HG03342 (cell line): ENCODE results near the gene PSPH.
"Not testable (repeated sequence)": the region's sequence is repeated elsewhere in the genome, so short reads cannot be mapped to it uniquely, and the experiment has no call there.

Experiments used
- ATAC-seq: cut with Tn5 transposase; IDR thresholded peaks from one replicate; pipeline ENCODE4 v1.9.1; 2021; ENCODE audit warnings: mild to moderate bottlenecking, moderate library complexity; ENCODE audit not compliant: unreplicated experiment

The PSPH gene

DNA sequence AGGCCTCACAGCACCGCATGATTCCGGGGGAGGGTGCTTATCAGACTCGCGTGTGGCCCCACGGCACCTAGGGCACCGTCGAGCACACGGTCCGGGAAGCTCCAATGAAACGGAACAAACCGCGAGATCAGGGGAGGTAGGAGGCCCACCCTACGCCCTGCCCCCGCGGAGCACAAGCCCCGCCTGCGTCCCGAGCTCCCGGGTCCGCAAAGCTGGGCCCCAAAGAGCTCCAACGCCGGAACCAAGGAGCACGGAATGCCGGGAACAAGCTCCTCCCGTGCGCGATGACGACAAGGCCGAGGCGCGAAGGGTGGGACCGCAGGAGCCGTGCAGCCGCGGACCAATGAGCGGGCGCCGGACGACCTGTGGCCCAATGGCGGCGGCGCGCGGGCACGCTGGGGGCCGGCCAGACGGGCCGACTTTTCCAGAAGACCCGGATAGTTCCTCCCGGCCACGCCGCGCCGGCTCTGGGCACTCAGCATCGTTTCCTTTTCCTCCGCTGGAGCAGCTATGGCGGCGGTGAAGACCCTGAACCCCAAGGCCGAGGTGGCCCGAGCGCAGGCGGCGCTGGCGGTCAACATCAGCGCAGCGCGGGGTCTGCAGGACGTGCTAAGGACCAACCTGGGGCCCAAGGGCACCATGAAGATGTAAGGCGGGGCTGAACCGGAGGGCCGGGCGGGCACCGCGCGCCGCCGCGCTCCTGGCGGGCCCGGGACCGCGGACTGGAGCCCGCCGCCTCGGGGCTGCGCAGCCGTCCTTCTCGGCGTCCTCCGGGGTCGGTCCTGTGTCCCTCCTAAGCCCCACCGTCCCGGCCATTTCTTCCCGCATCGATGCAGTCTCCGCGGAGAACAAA, at the start of gene PSPH, which contains the start of gene CCT6A:
Gene PSPH, minus strand, starts transcription at position 106 of the 853 bp plus-strand sequence. CDS start 30,232 bp downstream, outside the sequence.
Gene CCT6A, plus strand, starts transcription at position 427 of the 853 bp plus-strand sequence. Its CDS starts 84 bp downstream, at position 511.
- peak; percentile 94 for ATAC-seq

DNA sequence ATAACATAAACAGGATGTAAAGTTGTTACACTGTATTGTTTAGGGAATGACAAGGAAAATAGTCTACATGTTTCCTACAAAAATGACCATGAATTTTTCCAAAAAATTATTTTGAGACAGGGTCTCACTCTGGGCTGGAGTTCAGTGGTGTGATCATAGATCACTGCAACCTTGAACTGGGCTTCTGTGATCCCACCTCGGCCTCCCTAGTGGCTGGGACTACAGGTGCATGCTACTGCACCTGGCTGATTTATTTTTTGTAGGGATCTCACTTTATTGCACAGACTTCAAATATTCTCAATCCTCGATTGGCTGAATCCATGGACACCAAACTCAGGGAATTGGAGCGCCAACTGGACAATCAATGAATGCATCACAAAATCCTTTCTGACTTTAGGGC, 48.4 kb upstream of the PSPH start:
- no peak for ATAC-seq

DNA sequence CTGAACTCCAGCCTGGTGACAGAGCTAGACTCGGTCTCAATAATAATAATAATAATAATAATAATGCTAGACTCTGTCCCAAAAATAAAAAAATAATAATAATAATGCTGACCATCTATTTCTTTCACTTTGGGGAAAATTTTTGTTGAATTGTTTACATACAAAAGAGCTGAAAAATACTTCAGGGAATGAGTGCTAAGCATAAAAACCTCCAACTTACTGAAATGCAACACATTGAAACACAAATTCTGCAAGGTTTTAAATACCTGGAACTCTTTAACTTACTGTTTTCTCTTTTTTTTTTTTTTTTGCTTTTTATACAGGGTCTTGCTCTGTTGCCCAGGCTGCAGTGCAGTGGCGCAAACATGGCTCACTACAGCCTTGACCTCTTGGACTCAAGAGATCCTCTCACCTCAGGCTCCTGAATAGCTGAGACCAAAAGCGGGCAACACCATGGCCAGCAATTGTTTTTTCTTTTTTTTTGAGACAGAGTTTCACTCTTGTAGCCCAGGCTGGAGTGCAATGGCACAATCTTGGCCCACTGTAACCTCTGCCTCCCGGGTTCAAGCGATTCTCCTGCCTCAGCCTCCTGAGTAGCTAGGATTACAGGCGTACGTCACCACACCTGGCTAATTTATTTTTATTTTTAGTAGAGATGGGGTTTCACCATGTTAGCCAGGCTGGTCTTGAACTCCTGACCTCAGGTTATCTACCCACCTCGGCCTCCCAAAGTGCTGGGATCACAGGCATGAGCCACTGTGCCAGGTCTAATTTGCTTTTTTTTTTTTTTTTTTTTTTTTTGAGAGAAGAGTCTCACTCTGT, 47.2 kb upstream of the PSPH start:
- not testable (repeated sequence) for ATAC-seq

DNA sequence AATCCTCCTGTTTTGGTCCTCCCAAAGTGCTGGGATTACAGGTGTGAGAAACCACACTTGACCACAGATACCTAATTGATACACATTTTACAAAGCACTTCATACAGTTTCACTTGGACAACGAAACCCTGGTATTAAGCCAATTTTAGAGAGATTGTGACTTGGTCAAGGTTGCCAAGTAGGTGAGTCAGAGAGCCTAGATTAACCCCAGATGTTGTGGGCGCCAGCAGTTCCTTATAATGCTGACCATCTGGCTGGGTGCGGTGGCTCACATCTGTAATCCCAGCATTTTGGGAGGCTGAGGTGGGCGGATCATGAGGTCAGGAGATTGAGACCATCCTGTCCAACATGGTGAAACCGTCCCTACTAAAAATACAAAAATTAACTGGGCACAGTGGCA, 46.5 kb upstream of the PSPH start:
- ATAC-seq, result no peak

DNA sequence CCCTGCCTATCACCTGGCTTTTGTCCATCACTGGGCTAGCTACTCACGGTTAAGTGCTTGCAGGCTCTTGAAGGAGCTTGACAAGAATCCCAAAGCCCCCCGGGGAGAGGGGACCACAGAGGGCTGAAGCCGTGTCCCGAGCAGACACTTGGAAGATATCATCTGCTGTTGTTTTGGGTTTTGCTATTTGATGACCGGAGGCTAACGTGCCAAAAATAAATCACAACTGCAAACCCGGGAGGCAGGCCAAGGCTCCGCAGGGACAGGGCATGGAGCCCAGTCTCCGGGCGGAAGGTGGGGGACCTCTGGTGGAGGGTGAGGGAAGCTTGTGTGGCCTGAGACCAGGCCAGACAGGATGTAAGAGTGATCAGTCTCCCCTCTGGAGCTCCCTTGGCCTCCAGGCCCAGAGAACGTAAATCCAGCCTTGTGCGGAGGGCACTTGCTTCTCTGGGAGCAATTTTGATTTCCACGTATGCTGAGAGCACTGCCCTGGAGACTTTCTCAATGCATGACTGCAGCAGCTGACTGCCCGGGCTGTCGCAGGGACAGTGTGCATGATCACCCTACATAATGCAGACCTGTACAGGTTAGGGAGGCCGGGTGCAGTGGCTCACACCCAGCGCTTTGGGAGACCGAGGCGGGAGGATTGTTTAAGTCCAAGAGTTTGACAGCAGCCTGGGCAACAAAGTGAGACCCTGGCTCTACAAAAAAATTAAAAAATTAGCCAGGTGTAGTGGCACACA, 41.7 kb upstream of the PSPH start, which contains the start of gene PHKG1:
Gene PHKG1, minus strand, starts transcription at position 164 of the 743 bp plus-strand sequence. CDS start 4,011 bp downstream, outside the sequence.
- ATAC-seq, result no peak

DNA sequence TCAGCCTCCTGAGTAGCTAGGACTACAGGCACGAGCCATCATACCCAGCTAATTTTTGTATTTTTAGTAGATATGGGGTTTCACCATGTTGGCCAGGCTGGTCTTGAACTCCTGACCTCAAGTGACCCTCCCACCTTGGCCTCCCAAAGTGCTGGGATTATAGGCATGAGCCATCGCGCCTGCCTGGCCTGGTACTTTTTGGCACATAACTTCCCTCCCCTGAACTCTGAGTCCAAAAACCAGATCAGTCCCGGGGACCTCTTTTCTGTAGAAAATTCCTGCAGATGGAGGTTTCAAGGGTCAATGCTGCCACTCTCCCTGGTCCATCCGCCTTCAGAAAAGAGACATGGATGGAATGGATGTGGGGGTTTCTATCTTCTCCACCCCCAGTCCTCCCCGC, 41.1 kb upstream of the PSPH start:
- ATAC-seq, result not testable (repeated sequence)

DNA sequence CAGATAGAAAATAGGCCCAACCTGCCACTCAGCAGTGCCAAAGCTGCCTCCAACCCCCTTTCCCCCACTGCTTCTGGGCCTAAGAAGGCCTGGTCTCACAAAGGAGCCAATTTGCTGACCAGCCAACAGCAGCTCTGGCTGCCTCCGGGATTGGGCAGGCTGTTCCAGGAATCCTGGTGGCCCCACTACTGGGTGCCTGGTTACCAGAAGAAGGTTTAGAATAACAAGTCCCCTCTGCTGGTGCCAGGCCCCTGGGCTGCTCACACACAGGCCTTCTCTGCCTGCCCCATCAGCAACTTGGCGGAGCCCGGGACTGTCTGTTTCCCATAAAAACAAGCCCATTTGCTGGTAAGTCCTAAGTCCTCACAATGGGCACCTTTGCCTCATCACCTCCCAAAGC, 40.3 kb upstream of the PSPH start:
- no peak for ATAC-seq

DNA sequence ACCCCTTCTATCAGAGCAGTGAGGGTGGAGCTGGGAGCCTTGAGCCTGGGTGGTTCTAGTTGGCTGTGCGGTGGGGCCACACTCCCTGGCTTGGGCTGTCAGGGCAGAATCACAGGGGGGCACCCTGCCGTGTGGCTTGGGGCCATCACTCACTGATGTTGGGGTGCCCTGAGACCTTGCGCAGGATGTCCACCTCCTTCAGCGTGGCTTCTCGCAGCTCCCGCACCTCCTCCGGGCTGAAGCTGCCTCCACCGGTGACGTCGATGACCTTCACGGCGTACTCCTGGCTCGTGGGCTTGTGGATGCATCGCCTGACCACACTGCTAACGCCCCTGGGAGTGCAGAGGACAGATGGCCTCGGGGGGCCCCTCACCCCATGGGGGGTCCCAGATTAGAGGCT, 36.2 kb upstream of the PSPH start:
- no peak for ATAC-seq

DNA sequence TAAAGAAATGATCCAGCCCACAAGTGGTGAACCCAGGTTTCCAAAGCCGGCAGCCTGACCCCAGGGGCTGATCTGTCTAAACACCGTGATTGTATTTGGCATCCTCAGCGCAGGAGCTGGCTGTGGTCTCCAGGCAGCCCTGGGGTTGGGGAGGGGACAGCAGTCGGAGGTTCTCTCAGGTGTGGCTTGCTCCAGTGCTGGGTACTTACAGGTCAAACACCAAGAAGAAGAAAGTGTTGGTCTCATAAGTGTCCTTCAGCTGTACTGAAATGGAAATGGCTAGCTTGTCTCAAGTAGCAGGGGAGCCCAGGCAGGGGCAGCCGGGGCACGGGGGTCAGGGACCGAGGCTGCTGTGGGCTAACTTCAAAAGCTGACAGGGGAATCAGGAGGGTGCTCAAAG, 35.5 kb upstream of the PSPH start:
- ATAC-seq, result no peak

DNA sequence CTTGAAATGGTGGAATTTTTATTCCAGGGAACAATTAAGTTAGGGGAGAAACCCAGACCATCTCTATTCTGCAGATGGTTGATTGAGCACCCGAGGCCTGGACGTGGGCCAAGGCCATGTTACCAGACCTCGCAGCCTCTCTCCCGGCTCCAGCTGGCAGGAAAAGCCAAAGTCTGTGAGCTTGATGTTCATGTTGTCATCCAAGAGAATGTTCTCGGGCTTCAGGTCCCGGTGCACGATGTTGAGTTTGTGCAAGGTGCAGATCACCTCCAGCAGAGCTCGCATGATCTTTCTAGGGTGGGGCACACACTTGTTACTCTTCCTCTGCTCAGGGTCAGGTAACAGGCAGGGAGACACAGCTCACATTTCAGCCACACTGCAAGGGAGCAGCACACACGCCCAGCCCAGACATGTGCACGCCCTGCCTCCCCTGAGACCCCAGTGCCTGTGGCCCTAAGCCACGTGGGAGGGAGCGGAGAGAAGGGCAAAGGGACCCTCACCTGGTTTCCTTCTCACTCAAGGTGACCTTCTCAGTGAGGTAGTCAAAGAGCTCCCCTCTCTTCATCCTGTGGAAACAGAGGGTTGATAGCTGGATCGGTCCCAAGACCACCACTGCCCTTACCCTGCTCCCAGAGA, 32.0 kb upstream of the PSPH start:
- ATAC-seq, result no peak

DNA sequence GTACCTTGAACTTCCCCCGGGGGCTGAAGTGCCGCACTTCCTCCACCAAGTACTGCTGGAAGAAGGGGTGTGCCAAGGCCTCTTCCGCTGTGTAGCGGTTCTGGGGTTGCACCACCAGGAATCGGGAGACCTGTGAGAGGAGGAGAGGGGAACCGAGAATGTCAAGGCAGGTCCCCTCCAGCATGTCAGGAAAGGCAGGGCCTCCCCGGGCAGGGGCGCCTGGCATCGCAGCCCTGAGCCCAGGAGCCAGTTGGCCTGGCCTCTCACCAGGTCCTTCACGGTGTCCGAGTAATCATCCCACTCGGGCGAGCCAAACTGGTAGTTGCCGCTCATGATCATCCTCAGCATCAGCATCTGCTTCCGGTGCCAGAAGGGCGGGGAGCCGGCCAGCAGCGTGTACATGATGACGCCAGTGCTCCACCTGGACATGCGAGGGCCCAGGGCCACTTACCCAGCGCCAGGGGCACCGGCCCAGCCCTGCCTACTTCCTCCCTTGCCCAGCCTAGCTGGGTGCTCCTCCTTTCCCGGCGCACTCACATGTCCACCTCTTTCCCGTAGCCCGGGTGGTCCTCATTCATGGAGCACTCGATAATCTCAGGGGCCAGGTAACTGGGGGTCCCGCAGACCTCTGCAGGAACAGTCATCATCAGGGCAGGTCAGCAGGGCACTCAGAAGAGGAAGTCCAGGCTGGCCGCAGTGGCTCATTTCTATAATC, 30.5 kb upstream of the PSPH start:
- no peak for ATAC-seq

DNA sequence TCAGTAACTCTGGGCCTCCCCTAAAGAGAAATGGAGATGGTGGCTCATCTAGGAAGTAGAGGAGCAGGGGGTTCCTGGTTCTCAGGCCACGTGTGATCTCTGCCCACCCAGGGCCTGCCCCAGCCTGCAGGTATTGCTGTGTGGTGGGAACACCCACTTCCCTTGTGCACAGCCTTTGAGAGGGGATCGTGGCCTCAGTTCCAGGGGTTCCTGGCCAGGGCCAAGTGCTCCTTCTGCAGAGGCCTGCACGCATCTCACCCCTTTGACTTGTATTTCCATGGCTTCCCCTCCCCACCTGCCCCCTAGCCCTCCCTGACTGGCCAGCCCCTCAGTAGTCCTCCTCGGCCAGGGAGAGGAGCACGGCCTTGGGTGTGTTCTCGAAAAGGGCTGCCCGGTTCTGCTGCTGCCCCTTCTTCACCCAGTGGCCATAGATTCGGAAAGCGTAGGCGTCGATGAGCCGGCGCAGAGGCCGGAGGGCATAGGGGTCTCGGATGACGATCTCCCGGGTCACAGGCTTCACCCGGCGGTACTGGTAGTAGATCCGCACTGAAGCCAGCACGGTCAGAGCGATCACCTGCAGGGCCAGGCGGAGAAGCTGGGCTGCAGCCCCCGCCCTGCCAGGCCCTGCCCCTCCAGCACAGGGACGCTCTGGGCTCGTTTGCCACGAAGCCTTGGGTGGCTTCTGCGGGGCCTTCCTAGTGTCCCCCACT, 29.6 kb upstream of the PSPH start:
- ATAC-seq, result not testable (repeated sequence)

DNA sequence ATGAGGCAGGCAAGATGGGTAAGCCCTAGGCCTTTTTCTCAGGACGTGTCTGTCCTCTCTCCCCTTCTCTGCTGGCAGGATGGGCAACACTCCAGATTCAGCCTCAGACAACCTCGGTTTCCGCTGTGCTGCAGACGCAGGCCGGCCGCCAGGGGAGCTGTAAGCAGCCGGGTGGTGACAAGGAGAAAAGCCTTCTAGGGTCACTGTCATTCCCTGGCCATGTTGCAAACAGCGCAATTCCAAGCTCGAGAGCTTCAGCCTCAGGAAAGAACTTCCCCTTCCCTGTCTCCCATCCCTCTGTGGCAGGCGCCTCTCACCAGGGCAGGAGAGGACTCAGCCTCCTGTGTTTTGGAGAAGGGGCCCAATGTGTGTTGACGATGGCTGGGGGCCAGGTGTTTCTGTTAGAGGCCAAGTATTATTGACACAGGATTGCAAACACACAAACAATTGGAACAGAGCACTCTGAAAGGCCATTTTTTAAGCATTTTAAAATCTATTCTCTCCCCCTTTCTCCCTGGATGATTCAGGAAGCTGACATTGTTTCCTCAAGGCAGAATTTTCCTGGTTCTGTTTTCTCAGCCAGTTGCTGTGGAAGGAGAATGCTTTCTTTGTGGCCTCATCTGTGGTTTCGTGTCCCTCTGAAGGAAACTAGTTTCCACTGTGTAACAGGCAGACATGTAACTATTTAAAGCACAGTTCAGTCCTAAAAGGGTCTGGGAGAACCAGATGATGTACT, 28.4 kb upstream of the PSPH start:
- no peak for ATAC-seq

DNA sequence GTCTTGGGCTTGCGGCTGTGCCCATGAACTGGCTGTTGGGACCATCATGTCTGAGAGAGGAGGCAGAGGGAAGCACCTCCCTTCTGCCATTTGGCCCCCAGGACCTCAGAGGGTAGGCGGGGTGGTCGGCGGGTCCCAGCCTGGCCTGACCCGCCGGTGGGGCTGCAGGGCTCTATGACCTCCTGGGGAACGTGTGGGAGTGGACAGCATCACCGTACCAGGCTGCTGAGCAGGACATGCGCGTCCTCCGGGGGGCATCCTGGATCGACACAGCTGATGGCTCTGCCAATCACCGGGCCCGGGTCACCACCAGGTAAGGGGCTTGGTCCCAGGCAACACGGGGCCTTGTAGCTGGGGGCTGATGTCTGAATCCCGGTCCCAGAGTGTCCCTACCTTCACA, 27.0 kb upstream of the PSPH start:
- no peak for ATAC-seq

DNA sequence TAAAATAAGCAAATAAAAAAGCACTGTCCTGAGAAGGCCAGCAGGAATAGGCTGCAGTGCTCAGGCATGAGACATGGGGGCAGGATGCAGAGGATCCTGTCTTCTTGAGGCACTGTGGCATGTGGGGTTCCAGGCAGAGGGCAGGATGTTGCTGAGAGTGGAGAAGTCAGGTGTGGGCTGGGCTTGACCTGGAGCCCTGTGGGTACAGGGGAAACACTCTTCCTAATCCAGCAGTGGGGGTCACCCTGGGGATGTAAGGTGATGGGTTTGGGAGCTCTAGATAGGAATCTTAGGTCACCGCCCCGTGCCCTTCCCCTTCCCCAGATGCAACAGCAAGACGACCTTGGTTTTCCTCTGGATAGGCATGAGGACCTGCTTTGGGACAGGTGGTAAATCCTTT, 26.4 kb upstream of the PSPH start:
- ATAC-seq, result no peak

DNA sequence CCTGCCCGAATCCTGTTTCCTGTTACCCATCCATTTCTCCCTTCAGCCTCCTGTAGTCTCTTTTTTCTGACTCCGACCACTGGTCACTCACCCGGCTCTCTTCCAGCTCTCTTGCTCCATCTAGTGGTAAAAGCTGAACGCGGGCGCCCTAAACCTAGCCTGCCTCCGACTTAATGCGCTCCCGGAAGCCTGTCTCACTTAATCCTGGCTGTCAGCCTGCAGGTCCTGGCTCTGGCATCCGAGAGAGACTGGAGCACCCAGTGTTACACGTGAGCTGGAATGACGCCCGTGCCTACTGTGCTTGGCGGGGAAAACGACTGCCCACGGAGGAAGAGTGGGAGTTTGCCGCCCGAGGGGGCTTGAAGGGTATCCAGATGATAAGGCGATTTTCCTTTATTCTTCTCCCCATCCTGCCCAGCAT, 23.1 kb upstream of the PSPH start:
- ATAC-seq, result peak; percentile 88

DNA sequence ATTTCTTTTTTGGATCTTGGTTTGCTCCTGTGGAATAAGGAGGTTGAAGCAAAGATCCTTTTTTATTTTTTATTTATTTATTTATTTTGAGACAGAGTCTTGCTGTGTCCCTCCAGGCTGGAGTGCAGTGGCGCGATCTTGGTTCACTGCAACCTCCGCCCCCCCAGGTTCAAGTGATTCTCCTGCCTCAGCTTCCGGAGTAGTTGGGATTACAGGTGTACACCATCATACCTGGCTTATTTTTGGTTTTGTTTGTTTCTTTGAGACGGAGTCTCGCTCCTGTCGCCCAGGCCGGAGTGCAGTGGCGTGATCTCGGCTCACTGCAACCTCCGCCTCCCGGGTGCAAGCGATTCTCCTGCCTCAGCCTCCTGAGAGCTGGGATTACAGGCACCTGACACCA, 15.1 kb upstream of the PSPH start:
- ATAC-seq, result not testable (repeated sequence)

DNA sequence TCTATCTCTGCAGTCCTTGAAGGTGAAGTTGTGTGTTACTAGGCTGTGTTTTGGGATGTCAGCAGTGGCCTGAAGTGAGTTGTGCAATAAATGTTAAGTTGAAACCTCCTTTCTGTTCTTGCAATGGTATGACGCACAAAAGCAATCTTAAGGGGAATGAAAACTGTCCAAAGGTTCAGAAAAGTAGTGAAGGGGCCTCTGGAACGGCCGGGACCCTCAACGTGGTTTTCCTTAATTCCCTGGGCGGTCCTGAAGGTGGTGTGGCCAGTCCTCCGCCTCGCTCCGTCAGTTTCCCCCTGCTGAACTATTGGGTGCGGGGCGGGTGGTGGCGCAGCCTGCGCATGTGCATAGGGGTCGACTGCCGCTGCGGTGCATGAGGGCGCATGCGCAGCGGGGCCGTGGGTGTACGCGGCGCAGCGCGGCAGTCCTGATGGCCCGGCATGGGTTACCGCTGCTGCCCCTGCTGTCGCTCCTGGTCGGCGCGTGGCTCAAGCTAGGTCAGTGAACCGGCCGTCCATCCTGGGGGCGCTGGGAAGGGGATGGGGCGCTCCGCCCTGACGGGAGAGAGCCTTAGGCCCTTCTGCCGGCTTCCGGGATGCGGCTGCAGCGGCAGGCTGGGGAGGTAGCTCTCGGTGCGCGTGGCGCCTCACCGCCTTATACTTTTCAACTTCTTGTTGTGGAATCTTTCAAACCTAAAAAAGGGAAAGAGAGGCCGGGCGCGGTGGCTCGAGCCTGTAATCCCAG, 12.8 kb upstream of the PSPH start, which contains the start of gene SUMF2:
Gene SUMF2, plus strand, starts transcription at position 405 of the 744 bp plus-strand sequence. Its CDS starts 26 bp downstream, at position 431.
- ATAC-seq, result peak; percentile 83
